Occipital lobe (tissue), 2 donors: ENCODE measurements around the gene CNIH3. TPM values are rescaled to one million over a fixed set of nuclear protein-coding genes. Genes with fewer than 3 reads are reported as not detected.

Experiments used
- DNase-seq: peaks from one replicate; lab custom pipeline; 2025; lab: John Stamatoyannopoulos, UW
- total RNA-seq: library from RNA; depleted of rRNA; stranded (reverse); fragments of >200 nt; gene quantifications from one replicate; pipeline ENCODE4 v1.2.3, GENCODE V29; 2014

Gene CNIH3
- total RNA-seq, 1 donor from 2014 or later: 18.2 TPM

GRCh38 chr1:224769452-224770335, 153.6 kb downstream of the CNIH3 start:
- no peak for DNase-seq

GRCh38 chr1:224770336-224770693, 154.2 kb downstream of the CNIH3 start:
- no peak for DNase-seq

- no peak for DNase-seq
Measured at GRCh38 chr1:224773646-224774045, 157.5 kb downstream of the CNIH3 start.

- no peak for DNase-seq
Measured at GRCh38 chr1:224774378-224774777, 158.3 kb downstream of the CNIH3 start.

GRCh38 chr1:224777180-224777579, 161.1 kb downstream of the CNIH3 start:
- DNase-seq: no peak

GRCh38 chr1:224779536-224779935, 163.4 kb downstream of the CNIH3 start:
- DNase-seq: no peak

- DNase-seq: no peak
Measured at GRCh38 chr1:224780736-224781135, 164.6 kb downstream of the CNIH3 start.

GRCh38 chr1:224781800-224782199, 165.7 kb downstream of the CNIH3 start:
- DNase-seq: no peak

- no peak for DNase-seq
Measured at GRCh38 chr1:224782281-224783000, 166.3 kb downstream of the CNIH3 start.

- no peak for DNase-seq
Measured at GRCh38 chr1:224783006-224783651, 167.0 kb downstream of the CNIH3 start.

- DNase-seq: no peak
Measured at GRCh38 chr1:224784265-224785039, 168.3 kb downstream of the CNIH3 start.

GRCh38 chr1:224785040-224785328, 168.9 kb downstream of the CNIH3 start:
- no peak for DNase-seq

GRCh38 chr1:224785622-224786021, 169.5 kb downstream of the CNIH3 start:
- DNase-seq: no peak

GRCh38 chr1:224786533-224787250, 170.6 kb downstream of the CNIH3 start:
- DNase-seq: no peak

- DNase-seq: no peak
Measured at GRCh38 chr1:224789311-224789710, 173.2 kb downstream of the CNIH3 start.

Other genes with a start within 250 kb of the CNIH3 start
- gene WDR26, start 181.5 kb upstream of the CNIH3 start, total RNA-seq: 61.8 TPM